ENCODE measurements around the gene SF3B3.

SF3B3 gene

GRCh38 chr16:70563636-70564035 lies 40.0 kb downstream of the SF3B3 start:
- H3K4me3 ChIP-seq (ENCODE audit: low read depth, low read length), result no peak overlapping the region

- no peak overlapping the region for H3K4me3 ChIP-seq (ENCODE audit: low read depth, low read length)
Observed at GRCh38 chr16:70565053-70565452, 41.4 kb downstream of the SF3B3 start.

- no peak overlapping the region for H3K4me3 ChIP-seq (ENCODE audit: low read depth, low read length)
Observed at GRCh38 chr16:70568601-70569237, 45.1 kb downstream of the SF3B3 start.

GRCh38 chr16:70569752-70570151 lies 46.1 kb downstream of the SF3B3 start:
- no peak overlapping the region for H3K4me3 ChIP-seq (ENCODE audit: low read depth, low read length)

- no peak overlapping the region for H3K4me3 ChIP-seq (ENCODE audit: low read depth, low read length)
Observed at GRCh38 chr16:70570967-70571570, 47.5 kb downstream of the SF3B3 start.

- no peak overlapping the region for H3K4me3 ChIP-seq (ENCODE audit: low read depth, low read length)
Observed at GRCh38 chr16:70571623-70572022, 48.0 kb downstream of the SF3B3 start.

- no peak overlapping the region for H3K4me3 ChIP-seq (ENCODE audit: low read depth, low read length)
Observed at GRCh38 chr16:70572050-70572925, 48.7 kb downstream of the SF3B3 start.

- H3K4me3 ChIP-seq (ENCODE audit: low read depth, low read length), result no peak overlapping the region
Observed at GRCh38 chr16:70572926-70573270, 49.3 kb downstream of the SF3B3 start.

- no peak overlapping the region for H3K4me3 ChIP-seq (ENCODE audit: low read depth, low read length)
Observed at GRCh38 chr16:70573451-70574121, 50.0 kb downstream of the SF3B3 start.

- H3K4me3 ChIP-seq (ENCODE audit: low read depth, low read length), result no peak overlapping the region
Observed at GRCh38 chr16:70574595-70575271, 51.1 kb downstream of the SF3B3 start.

- no peak overlapping the region for H3K4me3 ChIP-seq (ENCODE audit: low read depth, low read length)
Observed at GRCh38 chr16:70575376-70575775, 51.8 kb downstream of the SF3B3 start.

GRCh38 chr16:70576431-70577255 lies 53.0 kb downstream of the SF3B3 start:
- no peak overlapping the region for H3K4me3 ChIP-seq (ENCODE audit: low read depth, low read length)

- H3K4me3 ChIP-seq (ENCODE audit: low read depth, low read length), result no peak overlapping the region
Observed at GRCh38 chr16:70577256-70577698, 53.7 kb downstream of the SF3B3 start.

GRCh38 chr16:70578035-70578434 lies 54.4 kb downstream of the SF3B3 start:
- H3K4me3 ChIP-seq (ENCODE audit: low read depth, low read length), result no peak overlapping the region

GRCh38 chr16:70579248-70579647 lies 55.6 kb downstream of the SF3B3 start:
- H3K4me3 ChIP-seq (ENCODE audit: low read depth, low read length), result no peak overlapping the region

- no peak overlapping the region for H3K4me3 ChIP-seq (ENCODE audit: low read depth, low read length)
Observed at GRCh38 chr16:70579648-70580630, 56.3 kb downstream of the SF3B3 start.

GRCh38 chr16:70582280-70582978 lies 58.8 kb downstream of the SF3B3 start:
- no peak overlapping the region for H3K4me3 ChIP-seq (ENCODE audit: low read depth, low read length)

- no peak overlapping the region for H3K4me3 ChIP-seq (ENCODE audit: low read depth, low read length)
Observed at GRCh38 chr16:70586731-70587130, 63.1 kb downstream of the SF3B3 start.
